ENCODE data around the gene PCDHA8.
A peak's percentile ranks its signal among the peaks of the same experiment; 100 is the strongest.
"Not testable (repeated sequence)": the region's sequence is repeated elsewhere in the genome, so short reads cannot be mapped to it uniquely, and the experiment has no call there.

Gene PCDHA8

GRCh38 chr5:140821375-140822280, 19.4 kb upstream of the PCDHA8 start, which contains the start of gene PCDHA5:
PCDHA5 (plus strand) TSS chr5:140821613.
- no peak for TF ChIP-seq POLR2A (IDR thresholded peaks at IDR 0.05; ENCODE audit: extremely low read depth, insufficient read length)
- TF ChIP-seq CTCF (IDR thresholded peaks at IDR 0.05; ENCODE audit: low read depth, low read length), result peak; percentile 23
- DNase-seq (ENCODE audit: low read depth), result peak; percentile 28
- H3K4me3 ChIP-seq (ENCODE audit: low read depth, low read length), result no peak within 1 kb of the TSS

- TF ChIP-seq MYC (IDR thresholded peaks at IDR 0.05; ENCODE audit: low read depth, low read length) (no peak), MAX (IDR thresholded peaks at IDR 0.05; ENCODE audit: low read depth, low read length) (no peak), POLR2A (IDR thresholded peaks at IDR 0.05; ENCODE audit: extremely low read depth, insufficient read length) (no peak), CTCF (IDR thresholded peaks at IDR 0.05; ENCODE audit: low read depth, low read length) (no peak)
- H3K4me3 ChIP-seq (ENCODE audit: low read depth, low read length), result no peak overlapping the region
- no peak for DNase-seq (ENCODE audit: low read depth)
These were observed 18.7 kb upstream of the PCDHA8 start for GRCh38 chr5:140822281-140822629.

GRCh38 chr5:140822969-140823368, 18.0 kb upstream of the PCDHA8 start:
- H3K4me3 ChIP-seq (ENCODE audit: low read depth, low read length); DNase-seq (ENCODE audit: low read depth): not testable (repeated sequence)

GRCh38 chr5:140823475-140823874, 17.5 kb upstream of the PCDHA8 start:
- TF ChIP-seq POLR2A (IDR thresholded peaks at IDR 0.05; ENCODE audit: extremely low read depth, insufficient read length), result no peak
- no peak for TF ChIP-seq MAX (IDR thresholded peaks at IDR 0.05; ENCODE audit: low read depth, low read length)
- no peak for TF ChIP-seq CTCF (IDR thresholded peaks at IDR 0.05; ENCODE audit: low read depth, low read length)
- no peak for TF ChIP-seq MYC (IDR thresholded peaks at IDR 0.05; ENCODE audit: low read depth, low read length)
- no peak for DNase-seq (ENCODE audit: low read depth)
- H3K4me3 ChIP-seq (ENCODE audit: low read depth, low read length), result no peak overlapping the region

- DNase-seq (ENCODE audit: low read depth), result no peak
- TF ChIP-seq MYC (IDR thresholded peaks at IDR 0.05; ENCODE audit: low read depth, low read length) (no peak), MAX (IDR thresholded peaks at IDR 0.05; ENCODE audit: low read depth, low read length) (no peak), CTCF (IDR thresholded peaks at IDR 0.05; ENCODE audit: low read depth, low read length) (no peak), POLR2A (IDR thresholded peaks at IDR 0.05; ENCODE audit: extremely low read depth, insufficient read length) (no peak)
- H3K4me3 ChIP-seq (ENCODE audit: low read depth, low read length), result no peak within 1 kb of the TSS
These were observed 13.2 kb upstream of the PCDHA8 start, which contains the start of gene PCDHA6 for GRCh38 chr5:140827704-140828361. PCDHA6 (plus strand) TSS chr5:140827960; CDS start chr5:140828092, 132 bp downstream.

- H3K4me3 ChIP-seq (ENCODE audit: low read depth, low read length), result no peak overlapping the region
- no peak for DNase-seq (ENCODE audit: low read depth)
- TF ChIP-seq POLR2A (IDR thresholded peaks at IDR 0.05; ENCODE audit: extremely low read depth, insufficient read length) (no peak), MYC (IDR thresholded peaks at IDR 0.05; ENCODE audit: low read depth, low read length) (no peak), MAX (IDR thresholded peaks at IDR 0.05; ENCODE audit: low read depth, low read length) (no peak), CTCF (IDR thresholded peaks at IDR 0.05; ENCODE audit: low read depth, low read length) (no peak)
These were observed 12.6 kb upstream of the PCDHA8 start for GRCh38 chr5:140828362-140828737.

- DNase-seq (ENCODE audit: low read depth); H3K4me3 ChIP-seq (ENCODE audit: low read depth, low read length): not testable (repeated sequence)
These were observed 11.2 kb upstream of the PCDHA8 start for GRCh38 chr5:140829511-140830501.
